H9 (cell line): ENCODE data around the gene HSPB2. TPM values are rescaled to one million over a fixed set of nuclear protein-coding genes. Genes with fewer than 3 reads are reported as not detected.

Experiments
- DNase-seq: peaks from one replicate; pipeline ENCODE4 v3.0.0-alpha.2; 2017
- H2AFZ ChIP-seq: one replicate; pipeline ENCODE4 v1.6.1; 2013; ENCODE audit warnings: mild to moderate bottlenecking, low read length, control low read depth, moderate library complexity
- H2AK5ac ChIP-seq: 2 replicates; pipeline ENCODE4 v1.6.1; 2013; ENCODE audit warnings: low read length, control low read depth, mixed read lengths; ENCODE audit not compliant: insufficient read length
- H2BK120ac ChIP-seq: one replicate; pipeline ENCODE4 v1.6.1; 2013; ENCODE audit warnings: low read depth, mild to moderate bottlenecking, low read length, control low read depth, inconsistent platforms; ENCODE audit not compliant: poor library complexity, severe bottlenecking
- H2BK12ac ChIP-seq: 2 replicates; pipeline ENCODE4 v1.6.1; 2013; ENCODE audit warnings: low read length, control low read depth, mixed read lengths, low read depth; ENCODE audit not compliant: insufficient read length
- H2BK15ac ChIP-seq: 2 replicates; pipeline ENCODE4 v1.6.1; 2013; ENCODE audit warnings: low read depth, low read length, control low read depth
- H2BK20ac ChIP-seq: one replicate; pipeline ENCODE4 v1.6.1; 2013; ENCODE audit warnings: low read depth, mild to moderate bottlenecking, low read length, control low read depth, inconsistent platforms; ENCODE audit not compliant: poor library complexity, severe bottlenecking
- H2BK5ac ChIP-seq: 2 replicates; pipeline ENCODE4 v1.6.1; 2013; ENCODE audit warnings: low read length, control low read depth, mixed read lengths; ENCODE audit not compliant: insufficient read length
- H3K14ac ChIP-seq: 2 replicates; pipeline ENCODE4 v1.6.1; 2013; ENCODE audit warnings: low read length, control low read depth; ENCODE audit not compliant: insufficient read depth
- H3K18ac ChIP-seq: 2 replicates; pipeline ENCODE4 v1.6.1; 2013; ENCODE audit warnings: low read depth, mild to moderate bottlenecking, mixed read lengths, low read length, control low read depth; ENCODE audit not compliant: insufficient read length
- H3K23ac ChIP-seq: 2 replicates; pipeline ENCODE4 v1.6.1; 2013; ENCODE audit warnings: low read length, control low read depth, mixed read lengths, low read depth; ENCODE audit not compliant: insufficient read length
- H3K23me2 ChIP-seq: 2 replicates; pipeline ENCODE4 v1.6.1; 2013; ENCODE audit warnings: low read depth, mild to moderate bottlenecking, mixed read lengths, low read length, control low read depth; ENCODE audit not compliant: insufficient read length, poor library complexity, severe bottlenecking
- H3K27ac ChIP-seq: 2 replicates; pipeline ENCODE4 v1.5.1; 2013; ENCODE audit warnings: low read length, control low read depth, mixed read lengths, low read depth; ENCODE audit not compliant: insufficient read length
- H3K27me3 ChIP-seq: 2 replicates; pipeline ENCODE4 v1.6.1; 2013; ENCODE audit warnings: low read length, control low read depth, inconsistent platforms; ENCODE audit not compliant: insufficient read depth
- H3K4ac ChIP-seq: 2 replicates; pipeline ENCODE4 v1.6.1; 2013; ENCODE audit warnings: low read depth, mild to moderate bottlenecking, control low read depth, inconsistent platforms, low read length, moderate library complexity
- H3K4me1 ChIP-seq: 2 replicates; pipeline ENCODE4 v1.6.1; 2013; ENCODE audit warnings: low read length, control low read depth, inconsistent platforms; ENCODE audit not compliant: insufficient read depth
- H3K4me2 ChIP-seq: 2 replicates; pipeline ENCODE4 v1.6.1; 2013; ENCODE audit warnings: low read length, control low read depth, mixed read lengths; ENCODE audit not compliant: insufficient read length, insufficient read depth
- H3K56ac ChIP-seq: 2 replicates; pipeline ENCODE4 v1.6.1; 2013; ENCODE audit warnings: low read depth, mild to moderate bottlenecking, mixed read lengths, low read length, control low read depth; ENCODE audit not compliant: insufficient read length
- H3K79me1 ChIP-seq: 2 replicates; pipeline ENCODE4 v1.6.1; 2013; ENCODE audit warnings: low read depth, mild to moderate bottlenecking, moderate library complexity, low read length, control low read depth, inconsistent platforms; ENCODE audit not compliant: insufficient read depth, poor library complexity, severe bottlenecking
- H3K79me2 ChIP-seq: 2 replicates; pipeline ENCODE4 v1.6.1; 2013; ENCODE audit warnings: low read length, control low read depth, inconsistent platforms; ENCODE audit not compliant: insufficient read depth
- H3K9ac ChIP-seq: 2 replicates; pipeline ENCODE4 v1.6.1; 2013; ENCODE audit warnings: low read length, control low read depth, mixed read lengths; ENCODE audit not compliant: insufficient read length; ENCODE audit errors: extremely low read depth
- H3K9me3 ChIP-seq: one replicate; pipeline ENCODE4 v1.6.1; 2013; ENCODE audit warnings: low read depth, low read length, inconsistent platforms; ENCODE audit not compliant: control insufficient read depth
- H3T11ph ChIP-seq: one replicate; pipeline ENCODE4 v1.6.1; 2013; ENCODE audit warnings: mild to moderate bottlenecking, low read length, control low read depth, inconsistent platforms
- H4K20me1 ChIP-seq: one replicate; pipeline ENCODE4 v1.6.1; 2013; ENCODE audit not compliant: control insufficient read depth, insufficient read length, insufficient read depth
- H4K5ac ChIP-seq: 2 replicates; pipeline ENCODE4 v1.6.1; 2013; ENCODE audit warnings: low read depth, mild to moderate bottlenecking, mixed read lengths, low read length, control low read depth; ENCODE audit not compliant: insufficient read length
- H4K8ac ChIP-seq: replicated peaks from 2 replicates; pipeline ENCODE4 v1.6.1; 2013; ENCODE audit warnings: low read length, control low read depth, mixed read lengths, low read depth; ENCODE audit not compliant: insufficient read length
- H4K91ac ChIP-seq: 2 replicates; pipeline ENCODE4 v1.6.1; 2013; ENCODE audit warnings: low read depth, mild to moderate bottlenecking, moderate library complexity, mixed read lengths, low read length, control low read depth; ENCODE audit not compliant: insufficient read length
- H3K27ac Mint-ChIP-seq, 3 experiments: 2 replicates in 2 of 3; 3 replicates in 1 of 3; pipeline ENCODE4 v1.8.0; 2020 to 2021; ENCODE audit warnings: mixed read lengths in 3 of 3, mild to moderate bottlenecking in 1 of 3, moderate library complexity in 1 of 3
- H3K27me3 Mint-ChIP-seq: 2 replicates; pipeline ENCODE4 v1.8.0; 2021; ENCODE audit warnings: low read depth, mild to moderate bottlenecking, moderate library complexity, mixed read lengths
- H3K36me3 Mint-ChIP-seq, 3 experiments: 2 replicates in 2 of 3; 3 replicates in 1 of 3; pipeline ENCODE4 v1.8.0; 2020 to 2021; ENCODE audit warnings: low read depth in 3 of 3, mixed read lengths in 3 of 3; ENCODE audit not compliant: insufficient read depth in 1 of 3
- H3K4me1 Mint-ChIP-seq, 2 experiments: 2 replicates each; pipeline ENCODE4 v1.8.0; 2020; ENCODE audit warnings: mixed read lengths in 2 of 2
- H3K4me3 Mint-ChIP-seq, 2 experiments: 2 replicates in 1 of 2; 3 replicates in 1 of 2; pipeline ENCODE4 v1.8.0; 2020 to 2021; ENCODE audit warnings: mild to moderate bottlenecking in 2 of 2, mixed read lengths in 2 of 2, moderate library complexity in 1 of 2
- H3K9me3 Mint-ChIP-seq, 2 experiments: 2 replicates in 1 of 2; 3 replicates in 1 of 2; pipeline ENCODE4 v1.8.0; 2020; ENCODE audit warnings: mild to moderate bottlenecking in 2 of 2, mixed read lengths in 2 of 2, moderate library complexity in 1 of 2
- WGBS: extraction: QIAGEN DNeasy Blood & Tissue Kit; methylation state at CpG from one replicate; pipeline ENCODE4 v1.1.7; 2013; ENCODE audit warnings: missing lambda C conversion rate, low lambda C conversion rate, mixed read lengths; ENCODE audit not compliant: insufficient read length; ENCODE audit errors: extremely low coverage; 5-methylcytosine and 5-hydroxymethylcytosine counted together
- total RNA-seq: library from RNA; stranded (reverse); gene quantifications from 2 replicates; pipeline ENCODE4 v1.2.1, GENCODE V29; 2021
- TF ChIP-seq, protein P1 (sequence below): fragments of 200-600 bp; sonication (generic); conservative IDR thresholded peaks from 3 replicates; pipeline ENCODE4 v1.8.0; 2021; ENCODE audit warnings: antibody characterized with exemption, mild to moderate bottlenecking

The HSPB2 gene
- total RNA-seq, 1 experiment from 2014 or later: 0.22 TPM

DNA sequence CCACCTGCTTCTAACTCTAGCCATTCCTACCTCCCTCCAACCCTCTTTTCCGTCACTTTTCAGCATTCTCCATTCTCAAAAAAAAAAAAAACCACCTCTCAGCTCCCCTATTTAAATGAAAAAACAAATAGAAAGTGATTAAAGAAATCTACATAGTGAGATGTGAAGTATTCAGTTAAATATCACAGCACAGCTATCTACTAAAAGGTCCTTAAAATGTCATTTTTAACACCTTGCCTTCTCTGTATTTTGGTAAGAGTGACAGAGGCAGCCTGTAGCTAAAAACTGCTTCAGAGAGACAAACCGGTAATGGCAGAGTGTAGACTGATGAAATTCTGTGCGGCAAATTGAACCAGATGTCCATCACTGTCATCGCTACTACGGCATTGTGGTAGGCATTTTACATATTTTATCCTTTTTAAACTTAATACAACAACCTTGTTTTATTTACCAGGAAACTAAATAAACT lies 40.8 kb upstream of the HSPB2 start:
- Histone ChIP-seq H2BK12ac (no peak overlapping the region), H4K20me1 (no peaks in the 10 kb centered on the region), H2BK5ac (no peak overlapping the region), H3K56ac (no peak overlapping the region), H3K9ac (peak overlapping the region; percentile 50), H4K5ac (no peak overlapping the region), H3K4me2 (peak overlapping the region; percentile 93), H3K27me3 (no peaks in the 10 kb centered on the region), H3K79me1 (no peaks in the 10 kb centered on the region), H3K14ac (no peak overlapping the region), H3T11ph (no peak overlapping the region), H2AFZ (no peak overlapping the region), H4K8ac (no peak overlapping the region), H3K23me2 (peaks cover 3% of the 10 kb centered on the region), H2BK120ac (no peak overlapping the region), H3K79me2 (no peaks in the 10 kb centered on the region), H2BK20ac (no peak overlapping the region), H4K91ac (no peak overlapping the region), H2AK5ac (no peak overlapping the region), H3K4me1 (no peaks in the 10 kb centered on the region), H3K27ac (no peak overlapping the region), H3K4ac (no peak overlapping the region), H3K18ac (no peak overlapping the region), H2BK15ac (no peak overlapping the region), H3K9me3 (no peaks in the 10 kb centered on the region), H3K23ac (no peak overlapping the region)
- Mint-ChIP-seq H3K4me3 (peak overlapping the region; percentile 92 to 95), H3K36me3 (peaks cover 0 to 20% (median 19%) of the 10 kb centered on the region in 3 experiments; a peak in 5 of 7 replicates), H3K27me3 (no peaks in the 10 kb centered on the region), H3K9me3 (no peaks in the 10 kb centered on the region), H3K4me1 (peaks cover 13% of the 10 kb centered on the region in 2 experiments), H3K27ac (peak overlapping the region in 1 of 3 experiments; percentile 48; a peak in 1 of 7 replicates)
- no CpG with 5 or more reads among the region's 5 CpGs for WGBS
- TF ChIP-seq, protein P1, sequence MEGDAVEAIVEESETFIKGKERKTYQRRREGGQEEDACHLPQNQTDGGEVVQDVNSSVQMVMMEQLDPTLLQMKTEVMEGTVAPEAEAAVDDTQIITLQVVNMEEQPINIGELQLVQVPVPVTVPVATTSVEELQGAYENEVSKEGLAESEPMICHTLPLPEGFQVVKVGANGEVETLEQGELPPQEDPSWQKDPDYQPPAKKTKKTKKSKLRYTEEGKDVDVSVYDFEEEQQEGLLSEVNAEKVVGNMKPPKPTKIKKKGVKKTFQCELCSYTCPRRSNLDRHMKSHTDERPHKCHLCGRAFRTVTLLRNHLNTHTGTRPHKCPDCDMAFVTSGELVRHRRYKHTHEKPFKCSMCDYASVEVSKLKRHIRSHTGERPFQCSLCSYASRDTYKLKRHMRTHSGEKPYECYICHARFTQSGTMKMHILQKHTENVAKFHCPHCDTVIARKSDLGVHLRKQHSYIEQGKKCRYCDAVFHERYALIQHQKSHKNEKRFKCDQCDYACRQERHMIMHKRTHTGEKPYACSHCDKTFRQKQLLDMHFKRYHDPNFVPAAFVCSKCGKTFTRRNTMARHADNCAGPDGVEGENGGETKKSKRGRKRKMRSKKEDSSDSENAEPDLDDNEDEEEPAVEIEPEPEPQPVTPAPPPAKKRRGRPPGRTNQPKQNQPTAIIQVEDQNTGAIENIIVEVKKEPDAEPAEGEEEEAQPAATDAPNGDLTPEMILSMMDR: no peak
- no peak for DNase-seq
